Measurements from ENCODE around the gene OR10V1. TPM values are rescaled to one million over a fixed set of nuclear protein-coding genes. Genes with fewer than 3 reads are reported as not detected.

OR10V1 gene
- total RNA-seq, 4 donors from 2014 or later: not detected

- H3K36me3 ChIP-seq: no peaks in the 10 kb centered on the region
- no peak for ATAC-seq
- H3K27ac ChIP-seq: no peak overlapping the region
- no peaks in the 10 kb centered on the region for H3K9me3 ChIP-seq
- no peak overlapping the region for H3K4me3 ChIP-seq
- H3K27me3 ChIP-seq: no peaks in the 10 kb centered on the region
- peaks cover 0 to 12% (median 7%) of the 10 kb centered on the region in 3 donors for H3K4me1 ChIP-seq
- WGBS, 2 donors (ENCODE audit: low coverage in 1 of 2): 54 to 84% methylated on average over 2 of the region's 2 CpGs
- no peak for TF ChIP-seq POLR2AphosphoS5 (IDR thresholded peaks at IDR 0.05)
- no peak for TF ChIP-seq EP300 (IDR thresholded peaks at IDR 0.05)
- no peak for TF ChIP-seq POLR2A (IDR thresholded peaks at IDR 0.05)
Measured at GRCh38 chr11:59674291-59674690, 39.4 kb downstream of the OR10V1 start.

GRCh38 chr11:59673291-59673690, 40.4 kb downstream of the OR10V1 start:
- Histone ChIP-seq H3K36me3 (no peaks in the 10 kb centered on the region), H3K9me3 (no peaks in the 10 kb centered on the region), H3K4me3 (no peak overlapping the region), H3K4me1 (peaks cover 0 to 14% (median 7%) of the 10 kb centered on the region in 3 donors), H3K27ac (no peak overlapping the region), H3K27me3 (no peaks in the 10 kb centered on the region)
- 94% methylated on average over 2 of the region's 2 CpGs; no CpG with 5 or more reads in 1 of the 2 donors for WGBS, 2 donors (ENCODE audit: low coverage in 1 of 2)
- TF ChIP-seq EP300 (IDR thresholded peaks at IDR 0.05): no peak
- TF ChIP-seq POLR2AphosphoS5 (IDR thresholded peaks at IDR 0.05): no peak
- no peak for TF ChIP-seq POLR2A (IDR thresholded peaks at IDR 0.05)
- no peak for TF ChIP-seq CTCF (IDR thresholded peaks at IDR 0.05)
- no peak for ATAC-seq

GRCh38 chr11:59671471-59671870, 42.2 kb downstream of the OR10V1 start:
- WGBS, 2 donors (ENCODE audit: low coverage in 1 of 2): 86 to 90% methylated on average over 5 to 7 of the region's 11 CpGs

GRCh38 chr11:59669611-59670009, 44.0 kb downstream of the OR10V1 start:
- no peak for TF ChIP-seq POLR2AphosphoS5 (IDR thresholded peaks at IDR 0.05)
- TF ChIP-seq CTCF (IDR thresholded peaks at IDR 0.05): peak in 1 of 4 experiments; percentile 15
- H3K27me3 ChIP-seq: no peaks in the 10 kb centered on the region
- H3K36me3 ChIP-seq: peaks cover 0 to 22% of the 10 kb centered on the region in 2 donors
- H3K9me3 ChIP-seq: no peaks in the 10 kb centered on the region
- ATAC-seq: peak; percentile 10
- peak overlapping the region; percentile 78 to 97 (median 94) for H3K27ac ChIP-seq
- H3K4me1 ChIP-seq: peaks cover 6 to 44% (median 7%) of the 10 kb centered on the region in 3 donors
- 3% methylated on average over 12 of the region's 22 CpGs; no CpG with 5 or more reads in 1 of the 2 donors for WGBS, 2 donors (ENCODE audit: low coverage in 1 of 2)
- H3K4me3 ChIP-seq: peak overlapping the region; percentile 96 to 97

More at GRCh38 chr11:59671471-59671870, 42.2 kb downstream of the OR10V1 start:
- peaks cover 0 to 3% of the 10 kb centered on the region in 2 donors for H3K36me3 ChIP-seq
- no peaks in the 10 kb centered on the region for H3K9me3 ChIP-seq
- no peak for TF ChIP-seq POLR2A (IDR thresholded peaks at IDR 0.05)
- no peak for TF ChIP-seq EP300 (IDR thresholded peaks at IDR 0.05)
- no peak for TF ChIP-seq POLR2AphosphoS5 (IDR thresholded peaks at IDR 0.05)
- TF ChIP-seq CTCF (IDR thresholded peaks at IDR 0.05): no peak
- H3K4me1 ChIP-seq: peaks cover 6 to 32% (median 7%) of the 10 kb centered on the region in 3 donors
- ATAC-seq: no peak
- no peak overlapping the region for H3K4me3 ChIP-seq
- H3K27me3 ChIP-seq: no peaks in the 10 kb centered on the region
- H3K27ac ChIP-seq: no peak overlapping the region

- WGBS, 2 donors (ENCODE audit: low coverage in 1 of 2): 0% methylated on average over 5 of the region's 68 CpGs; no CpG with 5 or more reads in 1 of the 2 donors
- TF ChIP-seq EP300 (IDR thresholded peaks at IDR 0.05): no peak
- TF ChIP-seq POLR2AphosphoS5 (IDR thresholded peaks at IDR 0.05): peak; percentile 54
- peak; percentile 72 to 81 for TF ChIP-seq POLR2A (IDR thresholded peaks at IDR 0.05)
- Histone ChIP-seq H3K4me3 (peak within 1 kb of the TSS; percentile 96 to 97), H3K36me3 (peaks cover 0 to 27% of the 10 kb centered on the region in 2 donors), H3K4me1 (peaks cover 6 to 49% (median 8%) of the 10 kb centered on the region in 3 donors), H3K9me3 (no peaks in the 10 kb centered on the region), H3K27me3 (no peaks in the 10 kb centered on the region), H3K27ac (peak within 1 kb of the TSS; percentile 92 to 97 (median 94))
- ATAC-seq: peak; percentile 96
Measured at GRCh38 chr11:59668950-59669610, 44.6 kb downstream of the OR10V1 start, which contains the start of gene PATL1. TSS of gene PATL1 (minus strand) at chr11:59669037. CDS start at chr11:59668895, 142 bp downstream.

Measured in gastroesophageal sphincter (tissue), 4 donors.